Thoracic aorta (tissue), 2 donors: ENCODE data around the gene CFAP46. TPM values are rescaled to one million over a fixed set of nuclear protein-coding genes. Genes with fewer than 3 reads are reported as not detected.

Experiments
- ATAC-seq: fragments of 150-250 bp; one replicate; pipeline ENCODE4 v1.8.0; 2017; ENCODE audit warnings: low read depth; ENCODE audit not compliant: insufficient number of reproducible peaks, low FRiP score
- DNase-seq: peaks from one replicate; pipeline ENCODE4 v3.0.0-alpha.2; 2020; ENCODE audit warnings: low spot score
- H3K27ac ChIP-seq, 2 donors: fragments of 200-600 bp; sonication (generic); 1 replicate in 1 of 2; 2 replicates in 1 of 2; pipeline ENCODE4 v1.5.1; 2016; ENCODE audit warnings: mild to moderate bottlenecking in 2 of 2, moderate library complexity in 2 of 2
- H3K27me3 ChIP-seq: fragments of 200-600 bp; sonication (generic); replicated peaks from 2 replicates; pipeline ENCODE4 v1.6.0; 2016; ENCODE audit warnings: mild to moderate bottlenecking; ENCODE audit not compliant: insufficient read depth
- H3K36me3 ChIP-seq: fragments of 200-600 bp; sonication (generic); one replicate; pipeline ENCODE4 v1.5.1; 2016
- H3K4me1 ChIP-seq, 2 donors: fragments of 200-600 bp; sonication (generic); 1 replicate in 1 of 2; 2 replicates in 1 of 2; pipeline versions ENCODE4 v1.5.1 to v1.6.0; 2016; ENCODE audit warnings: low read depth in 2 of 2, mild to moderate bottlenecking in 1 of 2; ENCODE audit not compliant: control insufficient read depth in 1 of 2
- H3K4me3 ChIP-seq: fragments of 200-600 bp; sonication (generic); 2 replicates; pipeline ENCODE4 v1.5.1; 2016; ENCODE audit warnings: mild to moderate bottlenecking
- H3K9me3 ChIP-seq: fragments of 200-600 bp; sonication (generic); 2 replicates; pipeline ENCODE4 v1.5.1; 2016
- CTCF ChIP-seq: fragments of 200-600 bp; sonication (generic); IDR thresholded peaks from one replicate; pipeline ENCODE4 v1.5.1; 2019; ENCODE audit warnings: antibody characterized with exemption
- total RNA-seq, 2 donors: library from RNA; depleted of rRNA; stranded (reverse); fragments of >200 nt; gene quantifications; one replicate each; pipeline versions ENCODE4 v1.1.0 to v1.2.3, GENCODE V29; 2016

Gene CFAP46
- total RNA-seq, 2 donors from 2014 or later, result not detected

- no peak for TF ChIP-seq CTCF
- Histone ChIP-seq H3K4me1 (no peaks in the 10 kb centered on the region), H3K9me3 (no peaks in the 10 kb centered on the region), H3K4me3 (no peak overlapping the region), H3K36me3 (no peaks in the 10 kb centered on the region), H3K27ac (no peak overlapping the region), H3K27me3 (no peaks in the 10 kb centered on the region)
- DNase-seq (no peak), ATAC-seq (no peak)
Observed at GRCh38 chr10:132910186-132910880, 32.0 kb downstream of the CFAP46 start.

GRCh38 chr10:132909491-132910071 lies 32.8 kb downstream of the CFAP46 start:
- Histone ChIP-seq H3K4me3 (no peak overlapping the region), H3K9me3 (no peaks in the 10 kb centered on the region), H3K27ac (no peak overlapping the region), H3K36me3 (no peaks in the 10 kb centered on the region), H3K27me3 (no peaks in the 10 kb centered on the region), H3K4me1 (no peaks in the 10 kb centered on the region)
- DNase-seq (no peak), ATAC-seq (no peak)
- no peak for TF ChIP-seq CTCF

- Histone ChIP-seq H3K27ac (no peak overlapping the region), H3K36me3 (no peaks in the 10 kb centered on the region), H3K27me3 (no peaks in the 10 kb centered on the region), H3K4me1 (no peaks in the 10 kb centered on the region), H3K9me3 (no peaks in the 10 kb centered on the region), H3K4me3 (no peak overlapping the region)
- no peak for TF ChIP-seq CTCF
- ATAC-seq, result no peak
- no peak for DNase-seq
Observed at GRCh38 chr10:132908621-132909295, 33.6 kb downstream of the CFAP46 start.

GRCh38 chr10:132907821-132908620 lies 34.3 kb downstream of the CFAP46 start:
- no peak overlapping the region for H3K4me3 ChIP-seq
- no peak for TF ChIP-seq CTCF
- no peak for ATAC-seq
- no peak overlapping the region for H3K27ac ChIP-seq
- no peaks in the 10 kb centered on the region for H3K27me3 ChIP-seq
- H3K36me3 ChIP-seq, result no peaks in the 10 kb centered on the region
- H3K4me1 ChIP-seq, result no peaks in the 10 kb centered on the region
- no peak for DNase-seq
- H3K9me3 ChIP-seq, result no peaks in the 10 kb centered on the region

- no peak for DNase-seq
- Histone ChIP-seq H3K27ac (no peak overlapping the region), H3K9me3 (no peaks in the 10 kb centered on the region), H3K36me3 (no peaks in the 10 kb centered on the region), H3K4me1 (no peaks in the 10 kb centered on the region), H3K27me3 (no peaks in the 10 kb centered on the region), H3K4me3 (no peak overlapping the region)
- ATAC-seq, result no peak
- no peak for TF ChIP-seq CTCF
Observed at GRCh38 chr10:132906836-132907235, 35.5 kb downstream of the CFAP46 start.
